Stimulated activated CD8-positive, alpha-beta memory T cell treated with anti-CD3 and anti-CD28 coated beads, Interleukin-2, amount 100 ng/mL, for 48 hours (primary cell): ENCODE results near the gene BACH1.
A peak's percentile ranks its signal among the peaks of the same experiment; 100 is the strongest.
"Not testable (repeated sequence)": the region's sequence is repeated elsewhere in the genome, so short reads cannot be mapped to it uniquely, and the experiment has no call there.

Experiments
- DNase-seq, 2 donors: peaks; one replicate each; pipeline ENCODE4 v3.0.0-alpha.2; 2020; ENCODE audit warnings: low read depth in 2 of 2

Gene BACH1

DNA sequence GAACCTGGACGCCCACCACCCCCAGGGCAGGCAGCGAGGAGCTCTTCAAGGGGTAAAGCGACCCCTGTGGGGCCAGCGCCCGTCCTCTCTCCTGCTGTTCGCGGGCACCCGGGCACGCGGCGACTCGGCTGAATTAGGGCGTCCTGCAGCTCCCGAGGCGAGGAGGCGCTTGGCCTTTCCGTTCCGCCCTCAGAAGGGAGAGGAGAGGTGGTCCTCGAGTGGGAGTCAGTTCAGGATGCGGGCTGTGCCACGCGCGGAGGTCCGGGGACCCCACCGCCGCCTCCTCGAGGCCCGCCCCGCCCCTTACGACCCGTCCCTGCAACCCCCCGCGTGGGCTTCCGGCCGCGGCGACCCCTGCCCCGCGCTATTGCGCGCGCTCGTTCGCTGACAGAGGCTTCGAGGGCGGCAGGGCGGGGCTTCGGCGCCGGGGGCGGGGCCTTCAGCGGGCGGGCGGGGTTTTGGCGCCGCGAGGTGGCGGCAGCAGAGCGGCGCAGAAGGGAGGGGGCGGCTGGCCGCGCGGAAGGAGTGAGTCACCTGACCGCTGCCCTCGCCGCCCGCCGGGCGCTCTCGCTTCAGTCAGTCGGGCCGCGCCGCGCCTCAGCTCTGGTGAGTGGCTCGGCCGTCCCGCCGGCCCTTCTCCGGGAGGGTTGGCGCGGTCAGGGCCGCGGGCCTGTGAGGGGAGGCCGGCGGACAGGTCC is at the start of gene BACH1:
TSS of gene BACH1 (plus strand) at position 575 of the 698 bp plus-strand sequence. CDS start 22,359 bp downstream, outside the sequence.
- DNase-seq, result peak; percentile 79 to 86

DNA sequence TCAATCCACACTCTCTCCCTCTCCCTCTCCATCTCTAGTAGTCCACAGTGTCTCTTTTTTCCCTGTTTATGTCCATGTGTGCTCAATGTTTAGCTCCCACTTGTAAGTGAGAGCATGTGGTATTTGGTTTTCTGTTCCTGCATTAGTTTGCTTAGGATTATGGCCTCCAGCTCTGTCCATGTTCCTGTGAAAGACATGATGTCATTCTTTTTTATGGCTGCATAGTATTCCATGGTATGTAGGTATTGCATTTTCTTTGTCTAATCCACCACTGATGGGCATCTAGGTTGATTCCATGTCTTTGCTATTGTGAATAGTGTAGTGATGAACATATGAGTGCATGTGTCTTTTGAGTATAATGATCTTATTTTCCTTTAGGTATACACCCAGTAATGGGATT is 49.4 kb upstream of the BACH1 start:
- DNase-seq, result not testable (repeated sequence)

DNA sequence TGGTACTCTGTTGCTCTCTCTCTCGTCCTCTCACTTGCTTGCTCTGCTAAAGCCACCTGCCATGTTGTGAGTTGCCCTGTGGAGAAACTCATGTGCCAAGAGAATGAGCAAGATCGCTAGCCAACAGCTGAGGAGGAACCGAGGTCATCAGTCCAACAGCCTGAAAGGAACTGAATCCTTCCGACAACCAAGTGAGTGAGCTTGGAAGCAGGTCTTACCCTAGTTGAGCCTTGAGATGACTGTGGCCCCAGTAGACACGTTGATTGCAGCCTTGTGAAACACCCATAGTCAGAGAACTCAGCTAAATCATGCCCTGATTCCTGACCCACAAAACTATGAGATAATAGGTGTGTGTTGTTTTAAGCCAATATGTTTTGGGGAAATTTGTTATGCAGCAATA is 48.1 kb upstream of the BACH1 start:
- no peak for DNase-seq

DNA sequence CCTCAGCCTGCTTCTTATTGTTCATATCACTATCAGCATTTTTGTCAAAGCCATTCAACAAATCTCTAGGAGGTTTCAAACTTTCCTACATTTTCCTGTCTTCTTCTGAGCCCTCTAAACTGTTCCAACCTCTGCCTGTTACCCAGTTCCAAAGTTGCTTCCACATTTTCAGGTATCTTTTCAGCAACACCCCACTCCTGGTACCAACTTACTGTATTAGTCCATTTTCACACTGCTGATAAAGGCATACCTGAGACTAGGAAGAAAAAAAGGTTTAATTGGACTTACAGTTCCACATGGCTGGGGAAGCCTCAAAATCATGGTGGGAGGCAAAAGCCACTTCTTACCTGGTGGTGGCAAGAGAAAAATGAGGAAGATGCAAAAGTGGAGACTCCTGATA is 44.9 kb upstream of the BACH1 start:
- DNase-seq, result not testable (repeated sequence)

DNA sequence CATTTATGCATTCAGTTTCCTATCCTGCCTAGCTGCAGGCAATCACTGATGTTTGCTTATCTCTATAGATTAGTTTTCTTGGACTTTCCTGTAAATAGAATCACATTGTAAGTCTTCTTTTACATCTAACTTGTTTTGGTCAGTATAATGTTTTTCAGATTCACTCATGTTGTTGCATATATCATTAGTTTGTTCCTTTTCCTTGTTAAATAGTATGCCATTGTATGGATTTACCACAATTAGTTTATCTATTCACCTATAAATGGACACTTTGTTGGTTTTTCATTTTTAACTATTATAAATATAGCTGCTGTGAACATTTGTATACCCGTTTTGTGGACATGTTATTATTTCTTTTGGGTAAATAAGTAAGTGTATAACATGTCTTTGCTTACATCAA is 44.2 kb upstream of the BACH1 start:
- DNase-seq, result no peak

DNA sequence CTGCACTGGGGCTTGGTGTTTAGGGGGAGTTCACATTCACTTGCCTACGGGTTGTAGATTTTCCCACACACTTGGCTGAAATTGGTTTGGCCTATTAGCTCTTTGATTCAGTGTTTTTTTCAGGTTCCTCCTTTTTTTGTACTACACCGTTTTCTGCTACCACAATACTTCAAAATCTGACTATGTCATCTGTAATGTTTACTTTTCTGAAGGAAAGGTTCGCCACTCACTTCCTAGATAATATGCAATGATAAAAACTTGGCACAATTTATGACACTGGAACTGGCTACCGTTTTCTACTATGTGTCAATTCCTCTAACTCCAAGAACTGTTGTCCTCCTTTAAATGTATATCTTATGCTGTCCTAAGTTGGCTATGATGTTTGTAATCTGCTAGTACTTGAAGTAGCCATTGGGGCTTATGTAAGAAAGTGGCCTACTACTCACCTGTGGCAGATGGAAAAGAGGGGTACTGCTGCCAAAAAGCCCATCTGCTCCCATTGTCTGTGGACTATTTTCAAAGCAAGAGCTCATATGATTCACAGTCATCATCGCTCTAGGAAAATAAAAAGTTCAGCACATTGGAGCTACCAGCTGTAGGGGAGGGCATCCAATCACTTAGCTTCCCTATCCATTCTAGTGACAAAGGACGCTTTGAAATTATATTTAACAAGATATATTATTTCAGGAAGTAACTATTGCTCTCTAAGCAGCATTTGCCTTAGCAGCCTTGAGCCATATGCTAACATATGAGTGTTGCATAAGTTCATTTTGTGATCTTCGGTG is 42.4 kb upstream of the BACH1 start:
- DNase-seq, result no peak

DNA sequence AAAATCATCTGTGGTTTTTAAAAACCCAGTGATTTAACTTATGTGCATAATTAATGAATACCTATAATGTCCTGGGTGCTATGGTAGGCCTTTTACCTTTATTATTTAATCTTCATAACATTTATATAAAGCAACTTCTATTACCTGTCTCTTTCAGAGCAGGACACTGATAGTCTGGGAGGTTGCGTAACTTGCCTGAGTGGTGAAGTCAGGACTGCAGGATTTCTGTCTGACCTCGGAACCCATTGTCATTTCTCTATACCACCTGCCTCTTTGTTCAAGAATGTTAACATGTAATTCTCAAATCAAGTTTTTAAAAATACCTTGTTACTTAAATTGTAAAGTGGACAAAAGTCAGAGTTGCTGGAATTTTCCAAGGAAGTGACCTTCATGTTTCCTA is 41.0 kb upstream of the BACH1 start:
- no peak for DNase-seq

DNA sequence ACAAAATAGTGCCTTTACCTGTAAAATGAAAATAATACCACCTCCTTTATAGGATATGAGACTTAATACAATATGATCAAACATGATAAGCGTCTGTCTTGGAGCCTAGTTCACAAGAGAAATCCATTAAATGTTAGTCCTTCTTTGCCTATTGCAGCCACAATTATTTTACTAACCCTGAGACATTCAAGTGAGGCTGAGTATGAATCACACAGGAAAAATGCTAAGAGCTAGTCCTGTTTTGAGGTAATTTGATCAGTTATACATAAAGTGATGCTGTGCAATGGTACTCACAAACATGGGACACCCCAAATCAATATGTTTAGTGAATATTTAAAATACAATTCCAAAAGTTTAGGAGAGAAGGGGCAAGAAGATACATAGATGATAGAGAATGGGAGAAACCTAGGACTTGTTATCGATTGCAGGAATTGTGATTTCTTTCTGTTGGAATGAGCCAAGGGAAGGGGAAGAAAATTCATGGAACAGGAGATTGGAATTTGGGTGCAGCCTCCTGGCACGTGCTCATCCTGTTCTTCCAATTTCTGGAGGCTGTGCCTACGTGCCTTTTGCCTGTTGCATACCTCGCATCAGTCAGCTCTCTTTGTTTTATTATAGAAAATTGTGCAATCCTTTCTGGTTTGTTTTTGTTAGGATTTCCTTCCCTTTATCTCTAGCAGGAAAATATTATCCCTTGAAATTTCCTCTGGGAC is 39.9 kb upstream of the BACH1 start:
- DNase-seq, result no peak

DNA sequence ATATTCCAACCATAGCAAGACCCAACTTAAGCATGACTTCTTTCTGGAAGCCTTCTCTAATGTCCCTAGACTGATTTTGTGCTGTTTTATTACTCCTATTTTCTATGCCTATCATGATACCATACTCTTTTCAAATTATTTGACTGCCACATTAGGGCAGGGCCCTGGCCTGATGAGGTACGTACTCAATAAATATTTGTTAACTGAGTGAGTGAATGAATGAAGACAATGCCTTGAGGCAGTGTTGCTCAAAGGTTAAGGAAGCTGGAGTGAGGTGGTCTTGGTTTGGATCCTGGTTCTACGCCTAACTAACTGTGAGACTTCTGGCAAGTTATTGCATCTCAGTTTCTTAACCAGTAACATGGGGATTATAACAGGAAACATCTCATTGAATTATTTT is 38.3 kb upstream of the BACH1 start:
- DNase-seq, result no peak

DNA sequence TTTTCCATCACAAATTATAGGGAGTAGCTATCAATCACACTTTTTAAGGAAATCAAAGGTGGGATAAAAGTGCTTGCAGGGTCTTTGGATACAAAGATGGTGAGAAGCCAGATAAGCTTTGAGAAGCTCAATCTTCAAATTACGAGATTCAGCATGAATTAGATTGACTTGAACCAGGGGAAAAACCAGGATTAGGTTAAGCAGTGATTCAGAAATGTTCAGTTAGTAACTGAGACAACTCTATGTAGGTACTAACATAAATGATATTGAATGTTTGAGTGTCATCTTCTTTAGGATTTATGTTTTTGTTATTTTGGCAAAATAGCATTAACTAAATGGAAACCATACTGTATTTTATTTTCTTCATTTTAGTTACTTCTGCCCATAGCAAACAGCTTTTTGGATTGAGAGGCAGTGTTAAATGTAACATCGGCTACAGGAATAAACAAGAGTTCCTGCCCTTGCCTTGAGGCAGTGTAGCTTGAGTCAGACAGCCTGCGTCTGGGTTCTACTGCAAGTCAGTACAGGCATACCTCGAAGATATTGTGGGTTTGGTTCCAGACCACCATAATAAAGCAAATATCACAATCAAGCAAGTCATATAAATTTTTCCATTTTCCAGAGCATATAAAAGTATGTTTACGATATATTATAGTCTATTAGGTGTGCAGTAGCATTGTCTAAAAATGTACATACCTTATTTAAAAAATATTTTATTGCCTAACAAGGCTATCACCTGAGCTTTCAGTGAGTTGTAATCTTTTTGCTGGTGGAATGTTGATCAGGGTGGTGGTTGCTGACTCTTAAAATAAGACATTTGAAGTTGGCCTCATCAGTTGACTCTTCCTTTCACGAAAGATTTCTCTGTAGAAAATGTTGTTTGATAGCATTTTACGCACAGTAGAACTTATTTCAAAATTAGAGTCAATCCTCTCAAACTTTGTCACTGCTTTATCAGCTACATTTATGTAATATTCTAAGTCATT is 36.9 kb upstream of the BACH1 start:
- DNase-seq, result no peak

DNA sequence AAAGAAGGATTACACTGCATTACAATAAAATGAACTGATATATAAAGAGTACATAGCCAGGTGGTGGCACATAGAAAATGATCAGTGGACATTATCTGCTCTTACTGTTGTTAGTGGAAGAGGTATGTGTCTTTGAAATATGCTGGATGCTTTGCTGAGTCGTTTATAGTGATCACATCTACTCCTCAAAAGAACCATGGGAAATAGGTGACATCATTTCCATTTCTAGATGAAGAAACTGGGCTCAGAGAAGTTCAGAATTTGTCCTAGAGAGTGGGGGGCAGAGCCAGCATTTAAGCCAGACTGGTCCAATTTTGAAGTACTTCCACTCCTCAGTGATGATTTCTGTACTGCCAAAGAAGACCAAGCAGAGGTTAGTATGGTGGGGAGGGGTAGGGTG is 34.0 kb upstream of the BACH1 start:
- DNase-seq, result no peak

DNA sequence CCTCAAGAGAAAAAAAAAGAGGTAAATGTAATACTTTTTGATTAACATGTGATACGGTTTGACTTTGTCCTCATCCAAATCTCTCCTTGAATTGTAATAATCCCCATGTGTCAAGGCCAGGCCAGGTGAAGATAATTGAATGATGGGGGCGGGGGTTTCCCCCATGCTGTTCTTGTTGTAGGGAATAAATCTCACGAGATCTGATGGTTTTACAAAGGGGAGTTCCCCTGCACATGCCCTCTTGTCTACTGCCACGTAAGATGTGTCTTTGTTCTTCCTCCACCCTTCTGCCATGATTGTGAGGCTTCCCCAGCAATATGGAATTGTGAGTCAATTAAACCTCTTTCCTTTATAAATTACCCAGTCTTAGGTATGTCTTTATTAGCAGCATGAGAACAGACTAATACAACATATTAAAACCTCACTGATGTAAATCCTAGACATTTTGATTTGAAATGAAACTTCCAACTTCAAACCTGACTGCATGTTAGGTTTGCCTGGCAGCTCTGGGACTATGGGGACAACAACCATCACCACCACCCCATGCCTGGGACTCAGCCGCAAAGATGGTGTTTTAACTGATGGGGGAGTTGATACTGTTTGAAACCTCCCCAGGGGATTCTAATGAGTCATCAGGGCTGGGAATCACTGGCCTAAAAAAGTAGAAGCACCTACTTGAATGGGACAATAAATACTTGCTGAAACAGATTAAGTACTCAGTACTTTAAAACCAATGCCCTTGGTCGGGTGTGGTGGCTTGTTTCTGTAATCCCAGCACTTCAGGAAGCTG is 32.8 kb upstream of the BACH1 start:
- no peak for DNase-seq

DNA sequence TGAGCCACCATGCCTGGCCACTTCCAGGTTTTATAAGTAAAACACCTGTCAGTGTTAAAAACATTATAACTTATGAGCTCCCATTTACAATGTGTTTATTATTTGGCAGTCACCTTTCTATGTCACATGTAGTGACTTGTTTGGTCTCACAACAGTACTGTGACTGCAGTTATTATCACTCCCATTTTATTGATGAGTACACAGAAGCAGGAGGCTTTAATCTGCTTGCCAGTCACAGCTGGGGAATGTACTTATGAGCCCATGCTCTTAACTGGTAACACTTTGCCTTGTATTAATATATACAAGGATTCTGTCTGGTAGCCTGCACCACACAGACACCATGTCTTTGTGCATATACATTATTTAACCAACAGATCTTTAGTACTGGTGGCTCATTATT is 31.1 kb upstream of the BACH1 start:
- no peak for DNase-seq

DNA sequence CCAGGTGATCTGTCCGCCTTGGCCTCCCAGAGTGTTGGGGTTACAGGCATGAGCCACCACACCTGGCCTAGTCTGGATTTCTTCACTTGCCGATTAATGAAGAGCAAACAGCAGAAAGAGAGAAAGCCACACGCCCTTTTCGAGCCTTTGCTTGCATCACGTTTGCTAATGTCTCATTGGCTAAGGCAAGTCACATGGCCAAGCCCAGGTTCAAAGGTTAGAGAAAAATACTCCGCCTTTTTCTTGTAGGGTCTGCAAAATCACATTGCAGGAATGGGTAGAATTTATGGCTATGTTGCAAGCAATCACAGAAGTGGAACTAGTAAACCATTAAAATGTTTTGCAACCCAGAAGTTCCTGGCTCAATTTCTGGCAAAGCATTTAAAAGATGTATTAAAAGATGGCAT is 26.8 kb upstream of the BACH1 start:
- no peak for DNase-seq

DNA sequence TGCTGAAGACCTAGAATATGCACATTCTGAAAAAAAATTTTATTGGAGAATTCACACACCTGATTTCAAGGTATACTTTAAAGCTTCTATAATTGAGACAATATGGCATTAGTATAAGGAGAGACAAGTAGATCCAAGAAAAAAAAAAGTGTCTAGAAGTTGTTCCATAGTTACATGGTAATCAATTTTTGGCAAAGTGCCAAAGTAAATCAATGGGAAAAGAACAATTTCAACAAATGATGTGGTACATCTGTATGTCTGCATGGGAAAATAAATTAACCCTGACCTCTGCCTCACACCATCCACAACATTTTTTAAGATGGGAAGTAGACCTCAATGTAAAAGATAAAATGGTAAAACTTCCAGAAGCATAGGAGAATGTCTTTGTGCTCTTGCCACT is 21.3 kb upstream of the BACH1 start:
- no peak for DNase-seq

DNA sequence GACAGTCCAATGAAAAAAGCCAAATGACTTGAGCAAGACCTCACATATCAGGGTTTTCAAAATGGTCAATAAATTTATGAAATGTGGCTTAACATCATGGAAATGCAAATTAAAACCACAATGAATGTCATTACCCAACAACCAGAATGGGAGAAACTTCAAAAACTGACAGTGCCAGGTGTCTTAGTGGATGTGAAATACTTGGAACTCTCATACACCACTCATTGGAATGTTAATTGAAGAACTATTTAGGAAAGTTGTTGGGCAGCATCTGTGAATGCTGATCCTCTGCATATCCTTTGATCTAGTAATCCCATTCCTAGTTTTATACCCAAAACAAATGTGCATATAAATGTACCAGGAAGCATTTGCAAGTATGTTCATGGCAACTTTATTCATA is 19.2 kb upstream of the BACH1 start:
- DNase-seq, result no peak

DNA sequence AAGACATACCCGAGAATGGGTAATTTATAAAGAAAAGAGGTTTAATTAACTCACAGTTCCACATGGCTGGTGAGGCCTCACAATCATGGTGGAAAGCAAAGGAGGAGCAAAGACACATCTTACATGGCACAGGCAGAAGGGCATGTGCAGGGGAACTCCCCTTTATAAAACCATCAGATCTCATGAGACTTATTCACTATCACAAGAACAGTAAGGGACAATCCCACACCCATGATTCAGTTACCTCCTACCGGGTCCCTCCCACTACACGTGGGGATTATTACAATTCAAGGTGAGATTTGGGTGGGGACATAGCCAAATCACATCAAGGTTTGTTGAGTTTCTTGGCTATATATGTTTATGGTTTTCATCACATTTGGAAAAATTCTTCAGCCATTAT is 16.9 kb upstream of the BACH1 start:
- not testable (repeated sequence) for DNase-seq

DNA sequence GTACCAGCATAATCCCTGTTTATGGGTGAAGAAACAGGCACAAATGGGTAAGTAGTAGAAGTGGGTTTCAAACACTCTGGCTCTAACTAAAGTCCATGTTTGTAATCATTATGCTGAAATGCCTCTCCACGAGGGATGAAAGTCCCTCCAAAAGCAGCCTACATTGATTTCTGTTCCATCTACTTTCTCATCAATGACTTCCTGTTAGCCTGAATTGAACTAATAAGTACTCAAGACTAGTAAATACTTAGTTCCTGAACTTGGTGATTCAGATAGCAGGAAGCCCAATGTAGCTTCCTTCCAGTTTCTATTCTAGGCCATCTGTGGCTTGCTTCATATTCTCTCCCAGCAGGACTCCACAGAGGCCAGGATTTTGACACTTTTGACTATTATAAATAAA is 11.3 kb upstream of the BACH1 start:
- no peak for DNase-seq

DNA sequence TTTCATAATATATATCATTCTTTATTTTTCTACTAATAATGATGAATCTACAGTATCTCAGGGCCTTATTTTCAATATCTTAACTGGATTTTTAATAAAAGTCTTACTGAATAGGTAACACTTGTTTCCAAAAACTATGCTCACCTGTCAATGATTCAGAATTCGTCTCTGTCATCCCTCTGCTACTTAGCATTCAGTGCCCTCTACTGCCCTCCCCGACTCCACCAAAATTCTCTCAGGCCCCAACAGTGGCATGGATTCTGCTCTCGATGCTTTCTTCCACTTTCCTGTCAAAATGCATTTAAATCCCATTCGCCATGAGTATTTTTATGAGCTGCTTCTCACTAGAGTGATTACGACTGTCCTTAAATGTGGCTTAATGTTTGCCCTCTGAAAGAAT is 10.5 kb upstream of the BACH1 start:
- DNase-seq, result no peak

DNA sequence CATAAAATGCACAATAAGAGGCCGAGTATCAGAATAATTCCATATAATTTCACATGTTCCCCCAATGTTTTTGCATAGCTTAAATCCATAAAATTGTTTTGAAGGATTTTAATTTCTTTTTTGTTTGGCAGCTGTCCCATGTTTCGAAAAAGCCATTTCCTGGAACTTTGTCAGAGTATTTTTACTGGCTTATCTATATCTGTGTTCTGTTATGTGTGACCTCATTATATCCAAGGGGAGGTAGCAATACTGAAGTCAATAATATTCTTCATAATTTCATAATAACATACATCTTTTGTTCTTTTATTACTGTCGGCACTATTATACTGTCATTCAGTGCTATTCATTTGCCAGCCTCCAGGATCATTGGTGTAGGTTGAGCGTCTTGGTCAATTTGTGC is 9.4 kb upstream of the BACH1 start:
- no peak for DNase-seq

DNA sequence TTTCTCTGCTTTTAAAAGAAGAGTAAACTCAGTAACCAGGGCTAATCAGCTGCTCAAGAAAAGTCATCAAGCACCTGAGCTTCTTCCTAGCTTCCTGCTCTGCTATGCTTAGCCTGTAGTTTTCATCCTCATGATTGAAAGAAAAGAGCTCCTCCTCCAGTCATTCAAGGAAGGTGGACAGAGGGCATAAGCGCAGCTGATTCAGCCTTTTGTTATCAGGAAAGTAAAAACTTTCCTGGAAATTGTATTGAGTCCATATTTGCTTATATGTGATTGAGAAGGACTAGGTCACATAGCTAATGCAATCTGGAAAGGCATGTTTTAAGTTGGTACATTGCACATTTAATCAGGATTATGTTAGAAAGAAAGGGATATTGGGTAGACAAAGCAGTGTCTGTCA is 8.5 kb upstream of the BACH1 start:
- DNase-seq, result no peak
